Right cardiac atrium (tissue), 5 donors: ENCODE data around the gene ZNF160. TPM values are rescaled to one million over a fixed set of nuclear protein-coding genes. Genes with fewer than 3 reads are reported as not detected.
"Not testable (repeated sequence)": the region's sequence is repeated elsewhere in the genome, so short reads cannot be mapped to it uniquely, and the experiment has no call there.

ENCODE experiments used
- ATAC-seq, 2 donors: fragments of 200-7000 bp; cut with Tn5 transposase; one replicate each; pipeline versions ENCODE4 v1.8.0 to v1.9.1; 2020; ENCODE audit warnings: moderate library complexity in 2 of 2, mild to moderate bottlenecking in 1 of 2
- DNase-seq, 3 donors: peaks; one replicate each; pipeline ENCODE4 v3.0.0-alpha.2; 2020
- H3K27ac ChIP-seq: one replicate; pipeline ENCODE4 v1.5.1; 2013; ENCODE audit warnings: mild to moderate bottlenecking, low read length, control low read depth, moderate library complexity
- H3K27me3 ChIP-seq: one replicate; pipeline ENCODE4 v1.6.1; 2013; ENCODE audit not compliant: control insufficient read depth, insufficient read depth
- H3K4me1 ChIP-seq: one replicate; pipeline ENCODE4 v1.6.1; 2013; ENCODE audit warnings: low read length; ENCODE audit not compliant: control insufficient read depth, insufficient read depth
- H3K4me3 ChIP-seq: one replicate; pipeline ENCODE4 v1.5.1; 2013; ENCODE audit warnings: low read length, control low read depth
- H3K9me3 ChIP-seq: one replicate; pipeline ENCODE4 v1.6.1; 2013; ENCODE audit warnings: low read length; ENCODE audit not compliant: control insufficient read depth
- WGBS: extraction: QIAGEN DNeasy Blood & Tissue Kit; methylation state at CpG from one replicate; pipeline ENCODE4 v1.1.7; 2013; 5-methylcytosine and 5-hydroxymethylcytosine counted together
- intact Hi-C, 4 donors: fragments of 100-400 bp; cut with DNase I; formaldehyde crosslinking; loops; one replicate each; pipeline versions ENCODE4 v1.11.0 to v1.14.0; 2022 to 2023
- polyA plus RNA-seq: library from polyadenylated mRNA; stranded (reverse); fragments of 200-250 nt; gene quantifications from one replicate; pipeline ENCODE4 v1.2.3, GENCODE V29; 2013
- total RNA-seq, 4 donors: library from RNA; stranded (reverse); fragmentation: NEBNext Ultra II Directional; extraction: Animal tissue kit (Norgen Biotek cat#: 25700); gene quantifications; one replicate each; pipeline ENCODE4 v1.2.1, GENCODE V29; 2021
- donor health status: healthy with polysubstance abuse.
- donor health status: DM: no; HTN: yes; CAD: no.
- donor health status: DM: no; HTN: no; CAD: no.
- donor health status: DM: no; HTN: yes; CAD: no; lungs with severe emphysema.
- donor health status: DM: yes; HTN: yes; CAD: no.

Gene ZNF160
- total and polyA plus RNA-seq, 5 donors, result 15.9 to 23.1 (median 17.7) TPM

DNA sequence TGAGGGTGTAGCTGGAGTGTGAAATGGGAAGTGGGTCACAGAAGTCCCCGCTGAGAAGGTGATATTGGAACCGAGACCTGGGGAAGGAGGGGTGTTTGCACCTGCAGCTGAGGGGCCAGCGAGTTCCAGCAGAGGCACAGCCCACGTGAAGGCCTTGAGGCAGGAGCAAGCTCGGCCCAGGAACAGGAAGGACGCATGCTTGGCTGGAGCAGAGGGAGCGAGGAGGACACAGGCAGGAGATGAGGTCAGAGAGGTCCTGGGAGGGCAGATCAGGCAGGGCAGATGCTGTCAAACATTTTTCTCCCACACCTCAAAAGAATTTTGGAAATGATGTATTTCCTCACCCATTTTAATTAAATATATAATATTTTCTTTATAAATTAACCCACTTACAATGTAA lies 20.2 kb upstream of the ZNF160 start:
- ATAC-seq (no peak), DNase-seq (no peak)
- no peaks in the 10 kb centered on the region for H3K9me3 ChIP-seq
- H3K4me1 ChIP-seq, result no peaks in the 10 kb centered on the region
- H3K27me3 ChIP-seq, result no peaks in the 10 kb centered on the region
- no peak overlapping the region for H3K4me3 ChIP-seq
- H3K27ac ChIP-seq, result no peak overlapping the region
- 73% methylated on average over 7 of the region's 7 CpGs for WGBS
- intact Hi-C loops, result no loop called here

DNA sequence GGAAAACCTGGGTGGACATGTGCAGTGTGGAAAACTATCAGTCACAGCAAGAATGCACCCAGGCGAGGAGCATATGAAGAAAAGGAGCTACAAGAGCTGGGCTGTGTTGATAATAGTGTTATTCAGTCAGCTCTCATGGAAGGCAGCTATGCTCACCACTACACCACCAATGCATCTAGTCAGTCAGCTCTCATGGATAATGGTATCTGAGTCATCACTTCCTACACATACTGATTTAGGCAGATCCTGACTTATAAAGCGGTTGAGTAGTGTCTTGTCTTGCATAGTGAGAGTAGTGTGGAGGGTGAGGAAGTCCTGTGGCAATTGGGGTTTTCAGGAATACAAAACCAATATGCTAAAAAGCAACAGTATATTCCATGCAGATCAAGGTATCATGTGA lies 9.1 kb upstream of the ZNF160 start:
- H3K27ac ChIP-seq, result no peak overlapping the region
- H3K4me3 ChIP-seq, result no peak overlapping the region
- no peak for DNase-seq
- H3K27me3 ChIP-seq, result no peaks in the 10 kb centered on the region
- H3K9me3 ChIP-seq, result no peaks in the 10 kb centered on the region
- intact Hi-C loops, result no loop called here
- no peaks in the 10 kb centered on the region for H3K4me1 ChIP-seq
- no peak for ATAC-seq
- 97% methylated on average over 2 of the region's 2 CpGs for WGBS

DNA sequence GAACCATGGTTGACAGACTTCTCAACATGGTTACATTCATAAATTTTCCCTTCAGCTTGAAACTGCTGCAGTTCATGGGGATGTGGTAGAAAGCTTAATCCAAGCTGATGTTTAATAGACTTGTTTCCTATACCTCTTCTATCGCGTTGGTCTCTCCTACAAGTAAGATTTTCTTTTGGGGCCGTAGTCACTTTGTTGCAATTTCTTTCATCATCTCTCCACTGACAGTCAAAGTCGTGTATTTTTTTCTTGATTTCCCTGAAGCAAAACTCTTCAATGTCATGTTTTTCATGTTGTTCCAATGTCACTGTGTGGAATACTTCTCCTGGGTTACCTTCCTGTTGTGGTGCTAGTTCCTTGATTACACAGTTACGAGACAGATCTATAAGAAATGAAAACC lies 6.3 kb upstream of the ZNF160 start:
- Histone ChIP-seq H3K27me3 (no peaks in the 10 kb centered on the region), H3K4me1 (no peaks in the 10 kb centered on the region), H3K27ac (no peak overlapping the region), H3K4me3 (no peak overlapping the region), H3K9me3 (no peaks in the 10 kb centered on the region)
- no peak for ATAC-seq
- intact Hi-C loops, result no loop called here
- WGBS, result 96% methylated on average over 5 of the region's 5 CpGs
- DNase-seq, result no peak

DNA sequence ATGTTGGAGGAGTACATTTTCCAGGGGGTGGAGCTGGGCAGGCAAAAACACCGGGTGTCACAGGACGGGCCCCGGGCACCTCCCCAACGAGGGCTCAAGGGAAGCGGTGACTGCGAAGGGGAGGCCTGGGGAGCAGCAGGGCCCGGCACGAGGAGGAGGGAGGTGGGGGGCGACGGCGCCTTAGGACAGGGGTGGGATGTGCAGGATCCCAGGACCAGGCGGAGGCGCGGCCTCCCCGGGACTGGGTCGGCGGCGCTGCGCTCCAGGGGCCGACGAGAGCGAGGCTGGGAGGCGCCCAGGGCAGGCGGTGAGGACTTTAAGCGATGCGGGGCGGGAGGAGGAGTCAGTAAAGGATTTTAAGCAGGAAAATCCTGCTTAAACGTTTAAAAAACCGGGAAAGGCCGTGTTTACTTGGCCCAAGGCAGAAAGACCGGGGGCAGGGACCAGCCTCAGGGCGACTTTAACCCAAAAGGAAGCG lies 427 bp downstream of the ZNF160 start:
- DNase-seq (peak; percentile 55 to 80 (median 71)), ATAC-seq (peak; percentile 42 to 57)
- Histone ChIP-seq H3K9me3 (no peaks in the 10 kb centered on the region), H3K4me1 (peaks cover 4% of the 10 kb centered on the region), H3K4me3 (peak overlapping the region; percentile 78), H3K27me3 (no peaks in the 10 kb centered on the region), H3K27ac (peak overlapping the region; percentile 69)
- intact Hi-C loops, result no loop called here
- under 1% methylated on average over 33 of the region's 33 CpGs for WGBS

DNA sequence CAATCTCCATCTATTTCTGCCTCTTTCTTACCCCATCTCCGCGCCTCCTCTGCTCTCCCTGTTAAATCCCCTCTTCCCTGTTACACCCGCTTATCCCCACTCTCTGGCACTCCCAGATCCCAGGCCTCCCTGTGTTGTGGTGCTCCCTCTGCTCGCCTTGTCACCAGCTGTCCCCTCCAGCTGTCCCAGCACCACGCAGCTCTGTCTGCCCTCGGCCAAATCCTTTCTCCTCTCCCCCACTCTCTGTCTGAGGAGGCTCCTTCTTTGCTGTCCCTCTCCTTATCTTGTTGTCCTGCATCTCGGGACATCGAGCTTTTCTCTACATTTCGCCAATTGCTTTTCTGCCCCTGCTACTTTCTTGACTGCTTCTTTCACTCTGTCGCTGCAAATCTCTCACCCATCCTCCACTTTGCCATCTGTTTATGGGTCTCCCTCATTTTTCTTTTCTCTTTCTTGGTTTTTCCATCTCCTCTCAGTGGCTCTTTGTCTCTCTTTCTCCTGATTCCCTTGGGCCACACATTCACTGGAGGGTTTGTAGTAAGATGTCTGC lies 941 bp downstream of the ZNF160 start:
- intact Hi-C loops, result no loop called here
- H3K27ac ChIP-seq, result peak overlapping the region; percentile 69
- peaks cover 4% of the 10 kb centered on the region for H3K4me1 ChIP-seq
- no peaks in the 10 kb centered on the region for H3K27me3 ChIP-seq
- 17% methylated on average over 10 of the region's 10 CpGs for WGBS
- H3K9me3 ChIP-seq, result no peaks in the 10 kb centered on the region
- no peak for DNase-seq
- ATAC-seq, result no peak
- H3K4me3 ChIP-seq, result peak overlapping the region; percentile 78

DNA sequence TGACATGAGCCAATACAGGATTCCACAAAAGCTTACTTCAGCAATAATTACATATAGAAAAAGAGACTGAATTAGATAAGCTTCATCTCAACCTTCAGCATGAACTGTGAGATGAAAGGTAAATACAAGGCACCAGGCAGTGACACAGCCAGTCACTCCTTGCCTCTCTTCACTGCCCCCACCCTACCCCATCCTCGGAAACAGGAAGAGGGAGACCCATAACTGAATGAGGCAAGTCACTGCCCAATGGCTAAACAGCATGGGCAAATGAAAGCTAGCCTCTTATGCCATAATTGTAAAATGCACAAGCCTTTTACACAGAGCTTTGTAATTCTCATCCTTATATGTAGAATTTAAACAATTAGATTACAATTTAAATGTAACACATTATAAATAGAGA lies 1.7 kb downstream of the ZNF160 start:
- DNase-seq (no peak), ATAC-seq (no peak)
- intact Hi-C loops, result no loop called here
- Histone ChIP-seq H3K9me3 (no peaks in the 10 kb centered on the region), H3K4me1 (peaks cover 4% of the 10 kb centered on the region), H3K27ac (no peak overlapping the region), H3K4me3 (peak overlapping the region; percentile 78), H3K27me3 (no peaks in the 10 kb centered on the region)
- WGBS, result 10% methylated on average over 1 of the region's 1 CpG

DNA sequence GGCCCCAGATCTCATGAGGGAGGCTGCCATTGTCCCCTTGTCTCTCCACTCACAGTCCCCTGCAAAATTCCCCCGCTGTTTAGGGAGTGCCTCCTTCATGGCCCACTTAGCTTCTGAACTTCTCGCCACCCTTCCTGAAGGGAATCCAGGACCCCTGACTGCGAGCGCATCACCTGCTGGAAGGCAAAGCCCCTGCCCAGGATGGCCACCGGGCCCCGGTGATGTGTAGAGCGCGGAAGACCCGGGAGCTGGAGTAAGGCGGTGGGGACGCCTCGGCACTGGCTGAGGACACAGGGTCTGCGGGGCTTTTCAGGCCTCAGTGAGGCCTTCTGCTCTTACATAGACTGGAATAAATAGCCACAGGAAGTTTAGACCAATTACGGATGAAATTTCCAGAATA lies 4.7 kb downstream of the ZNF160 start:
- ATAC-seq, H3K4me3 ChIP-seq, H3K9me3 ChIP-seq, DNase-seq, H3K4me1 ChIP-seq, H3K27ac ChIP-seq, H3K27me3 ChIP-seq: not testable (repeated sequence)
- WGBS, result 96% methylated on average over 14 of the region's 14 CpGs
- intact Hi-C loops, result loop anchor here in 1 of 4 donors (2.0 kb wide), 1 partner anchor 30 kb away; no protein-coding TSS in a partner anchor

DNA sequence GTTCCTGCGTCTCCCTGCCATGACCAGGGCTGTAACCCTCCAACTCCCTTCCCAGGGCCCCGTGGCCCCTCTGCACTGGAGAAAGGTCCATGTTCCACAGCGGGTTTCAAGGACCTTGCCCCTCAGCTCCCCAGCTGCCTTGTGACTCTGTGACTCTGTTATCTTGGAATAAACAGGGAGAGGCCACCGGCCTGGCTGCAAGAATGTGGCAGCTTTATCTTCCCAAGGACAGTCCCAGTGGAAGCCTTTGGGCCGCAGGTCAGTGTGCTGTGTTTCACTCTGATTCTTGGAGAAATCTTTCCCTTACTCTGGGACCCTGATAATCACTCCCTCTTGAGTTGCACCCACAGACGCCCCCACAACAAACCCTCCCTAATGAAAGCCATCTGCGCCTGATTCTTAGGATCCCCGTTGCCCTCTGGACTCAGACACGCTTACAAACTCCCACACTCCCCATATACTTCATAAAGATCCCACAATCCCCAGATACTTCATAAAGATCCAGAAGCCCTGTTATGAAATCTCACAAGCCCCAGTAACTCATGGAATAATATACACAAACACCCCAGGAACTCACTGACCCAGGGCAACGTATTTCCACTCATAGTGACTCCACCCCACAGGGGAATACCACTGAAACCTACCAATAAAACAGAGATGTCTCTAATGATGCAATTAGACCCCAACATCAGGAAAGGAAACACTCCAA lies 6.1 kb downstream of the ZNF160 start:
- H3K4me3 ChIP-seq, H3K27me3 ChIP-seq, intact Hi-C loops, H3K4me1 ChIP-seq, DNase-seq, H3K27ac ChIP-seq, H3K9me3 ChIP-seq: not testable (repeated sequence)
- peak; percentile 67 to 72 for ATAC-seq
- 66% methylated on average over 4 of the region's 10 CpGs for WGBS

DNA sequence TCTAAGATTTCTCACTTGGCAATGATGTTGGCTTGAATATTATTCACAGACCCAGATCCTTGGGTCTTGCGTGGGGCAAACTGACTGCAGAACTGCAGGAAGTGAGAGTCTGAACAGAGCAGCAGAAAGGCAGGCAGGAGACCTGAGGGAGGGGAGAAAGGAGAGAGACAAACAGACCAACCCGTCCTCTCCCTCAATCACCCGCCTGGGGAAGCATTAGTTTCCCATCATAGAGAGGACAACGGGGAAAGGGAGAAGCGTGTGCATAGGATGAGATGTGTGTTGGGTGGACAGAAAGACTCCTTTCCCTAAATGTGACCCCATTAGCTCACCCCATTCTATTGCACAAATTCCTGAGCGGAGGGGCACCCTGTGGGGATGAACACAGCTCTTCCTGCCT lies 6.6 kb downstream of the ZNF160 start:
- intact Hi-C loops, H3K27ac ChIP-seq, H3K27me3 ChIP-seq, H3K4me3 ChIP-seq, H3K4me1 ChIP-seq, H3K9me3 ChIP-seq, DNase-seq: not testable (repeated sequence)
- ATAC-seq, result peak in 1 of 2 donors; percentile 30
- WGBS, result 49% methylated on average over 4 of the region's 6 CpGs

DNA sequence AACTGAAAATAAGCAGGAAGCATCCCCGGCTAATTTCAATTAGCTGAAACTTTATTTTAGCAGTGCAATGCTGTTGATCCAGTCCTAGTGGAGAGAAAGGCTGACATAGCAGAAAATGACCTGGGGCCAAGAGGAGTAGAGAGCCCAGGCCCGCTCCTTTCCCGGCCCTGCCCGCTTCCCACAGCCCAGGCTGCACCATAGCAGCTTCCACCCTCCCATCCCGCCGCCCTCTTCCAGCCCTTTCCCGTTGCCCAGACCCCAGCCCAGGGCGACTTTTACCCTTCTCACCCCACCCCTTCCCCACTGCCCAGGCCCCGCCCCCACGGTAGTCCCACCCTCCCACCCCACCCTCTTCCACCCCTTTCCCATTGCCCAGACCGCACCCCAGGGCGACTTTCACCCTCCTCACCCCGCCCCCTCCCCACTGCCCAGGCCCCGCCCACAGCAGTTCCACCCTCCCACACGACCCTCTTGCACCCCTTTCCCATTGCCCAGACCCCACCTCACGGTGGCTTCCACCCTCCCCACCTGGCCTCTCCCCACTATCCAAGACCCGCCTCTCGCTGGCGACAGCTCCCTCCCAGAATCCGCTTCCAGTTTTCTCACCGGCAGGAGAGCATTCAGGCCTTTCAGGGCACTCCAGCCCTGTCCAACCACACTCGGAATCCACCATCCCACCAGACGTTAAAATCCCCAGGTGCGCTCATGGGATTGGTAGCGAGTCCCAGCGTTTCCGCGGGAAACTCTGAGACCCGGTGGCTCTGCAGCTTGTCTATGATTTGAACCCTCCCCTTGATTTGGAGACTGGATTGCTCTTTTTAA lies 8.3 kb downstream of the ZNF160 start:
- no peaks in the 10 kb centered on the region for H3K4me1 ChIP-seq
- no peak for ATAC-seq
- no peak for DNase-seq
- H3K4me3 ChIP-seq, result no peak overlapping the region
- intact Hi-C loops, result no loop called here
- no peaks in the 10 kb centered on the region for H3K27me3 ChIP-seq
- no peak overlapping the region for H3K27ac ChIP-seq
- 69% methylated on average over 29 of the region's 29 CpGs for WGBS
- H3K9me3 ChIP-seq, result no peaks in the 10 kb centered on the region

DNA sequence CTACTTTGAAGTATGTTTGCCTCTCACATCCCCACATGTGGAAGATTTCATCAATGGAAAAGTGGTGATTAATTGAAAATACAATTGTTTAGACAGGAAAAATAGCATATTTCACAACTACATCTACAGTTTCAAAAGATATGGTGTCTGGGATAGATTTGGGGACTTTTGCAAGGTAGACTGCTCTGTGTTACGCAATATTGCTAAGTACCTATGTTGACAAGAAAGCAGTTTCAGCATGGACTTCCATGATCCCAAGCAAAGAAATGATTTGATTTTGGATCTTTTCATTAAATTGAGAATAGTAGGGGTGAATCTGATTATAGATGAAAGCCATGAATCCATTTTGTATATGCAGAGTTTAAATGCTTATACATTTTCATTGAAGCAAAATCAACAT lies 10.5 kb downstream of the ZNF160 start:
- ATAC-seq, result no peak
- no peak for DNase-seq
- Histone ChIP-seq H3K27me3 (no peaks in the 10 kb centered on the region), H3K9me3 (no peaks in the 10 kb centered on the region), H3K4me1 (no peaks in the 10 kb centered on the region), H3K27ac (no peak overlapping the region), H3K4me3 (no peak overlapping the region)
- intact Hi-C loops, result no loop called here
- 0% methylated on average over 1 of the region's 1 CpG for WGBS
